T-cell (primary cell): ENCODE measurements around the gene KLHL40. TPM values are rescaled to one million over a fixed set of nuclear protein-coding genes. Genes with fewer than 3 reads are reported as not detected.
A peak's percentile ranks its signal among the peaks of the same experiment; 100 is the strongest.

Experiments used
- ATAC-seq, 4 experiments: fragments of 200-7000 bp in 3 of 4; fragments of 150-1000 bp in 1 of 4; cut with Tn5 transposase; replicated peaks in 1 of 4; 1 replicate in 3 of 4; 2 replicates in 1 of 4; pipeline ENCODE4 v1.10.0; 2021; ENCODE audit warnings: moderate library complexity in 3 of 4, mild to moderate bottlenecking in 2 of 4, moderate number of reproducible peaks in 1 of 4
- CTCF ChIA-PET, 2 donors: fragments of 300-600 bp; sonication (Branson Sonifier 250); formaldehyde crosslinking; loops; one replicate each; lab custom pipeline; 2022; ENCODE audit warnings: antibody characterized with exemption in 2 of 2; lab: Charles Lee
- POLR2A ChIA-PET, 2 donors: fragments of 300-600 bp; sonication (Branson Sonifier 250); formaldehyde crosslinking; loops; one replicate each; lab custom pipeline; 2022; ENCODE audit warnings: antibody characterized with exemption in 2 of 2; lab: Charles Lee
- DNase-seq, 35 experiments: peaks; one replicate each; pipeline versions ENCODE4 v3.0.0 to v3.0.0-alpha.2; 2013 to 2023
- H3K27ac ChIP-seq: one replicate; pipeline ENCODE4 v1.5.1; 2013; ENCODE audit warnings: low read length
- H3K27me3 ChIP-seq, 2 experiments: replicated peaks in 1 of 2; 1 replicate in 1 of 2; 2 replicates in 1 of 2; pipeline versions ENCODE4 v1.6.1 to v1.7.0; 2013; ENCODE audit warnings: low read length in 1 of 2, mixed read lengths in 1 of 2; ENCODE audit not compliant: control insufficient read depth in 2 of 2, insufficient read depth in 2 of 2; ENCODE audit errors: extremely low read depth in 1 of 2
- H3K36me3 ChIP-seq, 2 donors: 1 replicate in 1 of 2; 2 replicates in 1 of 2; pipeline versions ENCODE4 v1.6.1 to v1.7.0; 2013; ENCODE audit warnings: low read length in 1 of 2; ENCODE audit not compliant: control insufficient read depth in 2 of 2, insufficient read depth in 1 of 2; ENCODE audit errors: extremely low read depth in 1 of 2
- H3K4me1 ChIP-seq, 2 experiments: 1 replicate in 1 of 2; 2 replicates in 1 of 2; pipeline versions ENCODE4 v1.6.1 to v1.7.0; 2013; ENCODE audit warnings: low read length in 2 of 2, mixed read lengths in 1 of 2; ENCODE audit not compliant: insufficient read depth in 2 of 2, control insufficient read depth in 1 of 2; ENCODE audit errors: extremely low read depth in 1 of 2
- H3K4me3 ChIP-seq, 2 donors: 1 replicate in 1 of 2; 2 replicates in 1 of 2; pipeline versions ENCODE4 v1.5.1 to v1.7.0; 2013; ENCODE audit warnings: mild to moderate bottlenecking in 2 of 2, low read length in 1 of 2, moderate library complexity in 1 of 2; ENCODE audit not compliant: control insufficient read depth in 1 of 2; ENCODE audit errors: extremely low read depth in 1 of 2
- H3K9me3 ChIP-seq: 2 replicates; pipeline ENCODE4 v1.7.0; 2013
- H3K27ac Mint-ChIP-seq, 2 donors: one replicate each; pipeline ENCODE4 v1.8.0; 2020 to 2021; ENCODE audit warnings: mild to moderate bottlenecking in 2 of 2, mixed read lengths in 2 of 2
- H3K27me3 Mint-ChIP-seq, 2 donors: one replicate each; pipeline ENCODE4 v1.8.0; 2021 to 2022; ENCODE audit warnings: mixed read lengths in 2 of 2
- H3K36me3 Mint-ChIP-seq: one replicate; pipeline ENCODE4 v1.8.0; 2021; ENCODE audit warnings: mixed read lengths
- H3K4me1 Mint-ChIP-seq, 3 donors: one replicate each; pipeline ENCODE4 v1.8.0; 2020 to 2022; ENCODE audit warnings: mixed read lengths in 3 of 3, mild to moderate bottlenecking in 1 of 3
- H3K4me3 Mint-ChIP-seq, 3 donors: one replicate each; pipeline ENCODE4 v1.8.0; 2020 to 2022; ENCODE audit warnings: mild to moderate bottlenecking in 3 of 3, mixed read lengths in 3 of 3, moderate library complexity in 3 of 3
- H3K9me3 Mint-ChIP-seq, 3 donors: one replicate each; pipeline ENCODE4 v1.8.0; 2020 to 2022; ENCODE audit warnings: mixed read lengths in 3 of 3
- WGBS: methylation state at CpG from one replicate; pipeline ENCODE4 v1.1.5; 2013; ENCODE audit warnings: missing lambda C conversion rate; ENCODE audit not compliant: insufficient coverage; 5-methylcytosine and 5-hydroxymethylcytosine counted together
- total RNA-seq, 35 experiments: library from RNA in 6 of 35; stranded (reverse) in 6 of 35; fragments of 120-200 nt in 1 of 35; gene quantifications; one replicate each; pipeline versions ENCODE4 v1.2.1 to v1.2.4 and lab custom pipeline; 2013 to 2026

KLHL40 gene
- total RNA-seq, 5 donors from 2014 or later (not counting 1 experiment from before 2014, with no cell fraction given): not detected

DNA sequence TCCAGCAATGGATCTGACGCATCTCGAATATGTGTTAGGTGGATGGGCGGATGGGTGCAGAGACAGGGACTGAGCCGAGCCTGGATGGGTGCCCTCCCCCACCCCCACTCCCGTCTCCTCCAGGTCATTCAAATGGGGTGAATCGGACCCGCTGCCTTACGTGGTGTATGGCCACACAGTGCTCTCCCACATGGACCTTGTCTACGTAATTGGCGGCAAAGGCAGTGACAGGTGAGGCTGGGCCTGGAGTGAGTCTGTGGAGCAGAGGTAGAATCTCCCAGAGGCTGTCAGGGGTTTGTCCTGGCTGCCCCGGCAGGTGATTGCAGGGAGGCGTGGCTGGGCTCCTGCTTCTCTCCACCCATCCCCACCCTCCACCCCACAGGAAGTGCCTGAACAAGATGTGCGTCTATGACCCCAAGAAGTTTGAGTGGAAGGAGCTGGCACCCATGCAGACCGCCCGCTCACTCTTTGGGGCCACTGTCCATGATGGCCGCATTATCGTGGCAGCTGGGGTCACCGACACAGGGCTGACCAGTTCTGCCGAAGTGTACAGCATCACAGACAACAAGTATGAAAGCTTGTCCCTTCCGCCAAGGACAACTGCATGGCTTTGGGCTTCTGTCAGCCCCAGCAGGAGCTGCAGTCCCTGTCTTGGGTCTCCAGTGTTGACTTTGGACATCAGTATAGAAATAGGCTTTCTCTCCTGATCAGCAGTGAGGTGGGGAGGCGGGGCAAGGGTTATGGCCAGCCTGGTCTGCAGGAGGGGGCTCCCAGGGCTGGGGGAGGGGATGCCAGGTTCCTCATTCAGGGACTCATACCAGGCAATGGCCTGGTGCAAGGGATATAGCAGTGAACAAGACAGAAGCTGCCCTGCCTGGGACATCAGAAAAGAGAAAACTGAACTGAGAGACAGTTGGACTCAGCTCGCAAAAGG, 3.4 kb downstream of the KLHL40 start:
- H3K27ac ChIP-seq: no peak overlapping the region
- peaks cover 17 to 27% of the 10 kb centered on the region in 2 donors for H3K27me3 Mint-ChIP-seq
- ChIA-PET CTCF (no interaction called here), POLR2A (no interaction called here)
- H3K36me3 ChIP-seq: no peaks in the 10 kb centered on the region
- no peaks in the 10 kb centered on the region for H3K9me3 Mint-ChIP-seq
- H3K4me1 ChIP-seq: peaks cover 0 to 4% of the 10 kb centered on the region in 2 experiments
- no peak overlapping the region for H3K27ac Mint-ChIP-seq
- H3K9me3 ChIP-seq: no peaks in the 10 kb centered on the region
- H3K4me3 Mint-ChIP-seq: no peak overlapping the region
- WGBS: 84% methylated on average over 10 of the region's 22 CpGs
- ATAC-seq: no peak
- H3K4me3 ChIP-seq: no peak overlapping the region
- no peaks in the 10 kb centered on the region for H3K36me3 Mint-ChIP-seq
- H3K27me3 ChIP-seq: peaks cover 0 to 43% of the 10 kb centered on the region in 2 experiments
- DNase-seq: no peak
- H3K4me1 Mint-ChIP-seq: peaks cover 0 to 2% (median 2%) of the 10 kb centered on the region in 3 donors

DNA sequence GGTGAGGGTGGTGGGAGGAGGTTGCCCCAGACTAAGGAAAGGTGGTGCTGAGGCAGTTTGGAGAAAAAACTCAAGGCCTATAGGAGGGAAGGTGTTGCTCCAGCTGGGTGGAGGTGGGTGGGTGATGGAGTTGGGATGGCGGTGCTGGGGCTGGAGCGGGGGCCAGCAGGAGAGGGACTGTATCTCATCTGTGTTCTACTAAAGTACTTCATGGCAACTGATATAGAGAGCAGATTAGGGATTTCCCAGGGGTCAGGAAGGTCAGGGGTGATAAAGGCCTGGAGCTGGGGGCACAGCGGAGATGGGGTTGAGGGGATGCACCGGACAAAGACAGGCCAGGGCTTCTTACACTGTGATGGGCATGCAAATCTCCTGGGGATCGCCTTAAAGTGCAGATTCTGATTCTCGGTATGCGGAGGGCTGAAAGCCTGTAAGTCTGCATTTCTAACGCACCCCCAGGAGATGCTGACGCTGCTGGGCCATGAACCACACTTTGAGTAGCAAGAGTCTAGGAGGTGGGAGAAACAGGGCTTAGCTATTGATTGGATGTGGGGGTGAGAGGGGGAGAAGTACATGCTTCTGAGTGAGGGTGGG, 4.2 kb downstream of the KLHL40 start:
- Histone ChIP-seq H3K36me3 (no peaks in the 10 kb centered on the region), H3K4me3 (no peak overlapping the region), H3K4me1 (peaks cover 0 to 4% of the 10 kb centered on the region in 2 experiments), H3K27me3 (peaks cover 0 to 43% of the 10 kb centered on the region in 2 experiments), H3K27ac (no peak overlapping the region), H3K9me3 (no peaks in the 10 kb centered on the region)
- H3K27me3 Mint-ChIP-seq: peaks cover 16 to 27% of the 10 kb centered on the region in 2 donors
- no peak for ATAC-seq
- no peak for DNase-seq
- H3K36me3 Mint-ChIP-seq: no peaks in the 10 kb centered on the region
- peaks cover 0 to 2% (median 2%) of the 10 kb centered on the region in 3 donors for H3K4me1 Mint-ChIP-seq
- H3K27ac Mint-ChIP-seq: no peak overlapping the region
- 80% methylated on average over 9 of the region's 9 CpGs for WGBS
- H3K4me3 Mint-ChIP-seq: no peak overlapping the region
- H3K9me3 Mint-ChIP-seq: no peaks in the 10 kb centered on the region
- POLR2A ChIA-PET: no interaction called here
- CTCF ChIA-PET: no interaction called here

- Mint-ChIP-seq H3K27me3 (peaks cover 12 to 27% of the 10 kb centered on the region in 2 donors), H3K4me1 (peaks cover 0 to 2% (median 2%) of the 10 kb centered on the region in 3 donors), H3K9me3 (no peaks in the 10 kb centered on the region), H3K27ac (no peak overlapping the region), H3K36me3 (no peaks in the 10 kb centered on the region), H3K4me3 (no peak overlapping the region)
- WGBS: 69% methylated on average over 7 of the region's 7 CpGs
- ChIA-PET POLR2A (no interaction called here), CTCF (no interaction called here)
- H3K27me3 ChIP-seq: peaks cover 0 to 37% of the 10 kb centered on the region in 2 experiments
- ATAC-seq (no peak), DNase-seq (no peak)
- H3K9me3 ChIP-seq: no peaks in the 10 kb centered on the region
- H3K36me3 ChIP-seq: no peaks in the 10 kb centered on the region
- H3K27ac ChIP-seq: no peak overlapping the region
- H3K4me3 ChIP-seq: no peak overlapping the region
- peaks cover 0 to 4% of the 10 kb centered on the region in 2 experiments for H3K4me1 ChIP-seq
Observed at GRCh38 chr3:42690191-42690590, 4.9 kb downstream of the KLHL40 start.

GRCh38 chr3:42690766-42691680, 5.7 kb downstream of the KLHL40 start:
- ATAC-seq (peak in 1 of 4 experiments; percentile 31), DNase-seq (no peak)
- Mint-ChIP-seq H3K4me1 (no peaks in the 10 kb centered on the region), H3K4me3 (no peak overlapping the region), H3K36me3 (no peaks in the 10 kb centered on the region), H3K9me3 (no peaks in the 10 kb centered on the region), H3K27ac (no peak overlapping the region), H3K27me3 (peaks cover 8 to 23% of the 10 kb centered on the region in 2 donors)
- CTCF ChIA-PET: no interaction called here
- H3K9me3 ChIP-seq: no peaks in the 10 kb centered on the region
- POLR2A ChIA-PET: no interaction called here
- no peak overlapping the region for H3K27ac ChIP-seq
- H3K36me3 ChIP-seq: no peaks in the 10 kb centered on the region
- WGBS: 73% methylated on average over 7 of the region's 10 CpGs
- no peak overlapping the region for H3K4me3 ChIP-seq
- no peaks in the 10 kb centered on the region for H3K4me1 ChIP-seq
- peaks cover 0 to 36% of the 10 kb centered on the region in 2 experiments for H3K27me3 ChIP-seq

DNA sequence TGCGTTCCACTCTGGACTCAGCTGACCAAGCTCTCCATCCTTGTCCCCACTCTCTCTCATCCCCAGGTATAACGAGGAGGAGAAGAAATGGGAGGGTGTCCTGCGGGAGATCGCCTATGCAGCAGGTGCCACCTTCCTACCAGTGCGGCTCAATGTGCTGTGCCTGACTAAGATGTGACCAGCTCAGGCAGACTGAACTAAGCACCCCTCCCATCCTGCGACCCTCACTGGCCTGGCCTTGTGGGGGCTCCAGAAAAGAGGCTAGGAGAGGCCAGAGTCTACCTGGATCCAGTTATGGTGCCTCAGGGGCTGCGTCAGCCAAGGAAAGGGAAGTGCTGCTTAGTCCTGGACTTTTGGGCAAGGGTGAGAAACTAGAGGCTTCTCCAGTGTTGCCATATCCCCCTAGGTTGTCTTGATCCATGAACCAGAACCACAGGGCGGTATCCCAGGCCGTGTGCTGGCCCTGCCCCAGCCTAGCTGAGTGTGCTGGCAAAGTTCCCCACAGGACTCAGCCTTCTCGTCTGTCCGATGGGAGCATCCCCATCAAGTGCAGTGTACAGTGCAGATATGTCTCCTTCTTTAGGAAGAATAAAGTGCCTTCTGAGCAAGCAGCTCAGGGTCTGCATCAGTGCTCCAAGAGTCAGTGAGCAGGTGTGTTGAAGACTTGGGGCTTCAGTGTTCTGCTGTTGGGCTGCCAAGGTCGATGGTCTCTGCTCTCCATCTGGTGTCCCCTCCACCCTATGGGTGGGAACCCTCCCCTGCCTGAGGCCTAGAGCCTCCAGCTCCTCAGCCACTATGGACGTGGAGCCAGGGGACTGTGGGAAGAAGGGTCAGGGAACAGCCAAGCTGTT, 6.7 kb downstream of the KLHL40 start:
- Mint-ChIP-seq H3K4me1 (no peaks in the 10 kb centered on the region), H3K27me3 (peaks cover 3 to 17% of the 10 kb centered on the region in 2 donors), H3K27ac (no peak overlapping the region), H3K9me3 (no peaks in the 10 kb centered on the region), H3K4me3 (no peak overlapping the region), H3K36me3 (no peaks in the 10 kb centered on the region)
- H3K27me3 ChIP-seq: peaks cover 0 to 36% of the 10 kb centered on the region in 2 experiments
- WGBS: 66% methylated on average over 3 of the region's 13 CpGs
- POLR2A ChIA-PET: interaction anchor here in 1 of 2 donors (0.5 kb wide), 1 partner anchor 130 kb away, joined by 6 read pairs; no protein-coding TSS in a partner anchor
- H3K4me1 ChIP-seq: no peaks in the 10 kb centered on the region
- H3K36me3 ChIP-seq: no peaks in the 10 kb centered on the region
- CTCF ChIA-PET: no interaction called here
- DNase-seq: no peak
- H3K4me3 ChIP-seq: no peak overlapping the region
- H3K27ac ChIP-seq: no peak overlapping the region
- no peak for ATAC-seq
- no peaks in the 10 kb centered on the region for H3K9me3 ChIP-seq
